ENCODE results near the gene MED1. TPM values are rescaled to one million over a fixed set of nuclear protein-coding genes. Genes with fewer than 3 reads are reported as not detected.
"Not testable (repeated sequence)": the region's sequence is repeated elsewhere in the genome, so short reads cannot be mapped to it uniquely, and the experiment has no call there.

Gene MED1
- total RNA-seq, 6 experiments from 2014 or later, result 9.7 to 14.1 (median 13.2) TPM

- Histone ChIP-seq H3K36me3 (no peaks in the 10 kb centered on the region), H3K9me3 (no peaks in the 10 kb centered on the region), H3K27ac (no peak overlapping the region), H3K4me1 (no peaks in the 10 kb centered on the region), H3K27me3 (no peaks in the 10 kb centered on the region), H3K4me3 (no peak overlapping the region)
- WGBS (ENCODE audit: insufficient coverage, low coverage, low lambda C conversion rate, missing lambda C conversion rate), result 78% methylated on average over 2 of the region's 2 CpGs
- DNase-seq (no peak), ATAC-seq (no peak)
- intact Hi-C loops (cut with DNase I), result no loop called here
- TF ChIP-seq CTCF (IDR thresholded peaks at IDR 0.05), result no peak
- no peak for TF ChIP-seq POLR2A (IDR thresholded peaks at IDR 0.05)
Measured at GRCh38 chr17:39380144-39380543, 70.9 kb downstream of the MED1 start.

GRCh38 chr17:39376434-39376833 is 74.6 kb downstream of the MED1 start:
- Histone ChIP-seq H3K4me1 (no peaks in the 10 kb centered on the region), H3K9me3 (no peaks in the 10 kb centered on the region), H3K27me3 (no peaks in the 10 kb centered on the region), H3K36me3 (no peaks in the 10 kb centered on the region), H3K4me3 (no peak overlapping the region), H3K27ac (no peak overlapping the region)
- DNase-seq (no peak), ATAC-seq (no peak)
- no CpG with 5 or more reads among the region's 2 CpGs for WGBS (ENCODE audit: insufficient coverage, low coverage, low lambda C conversion rate, missing lambda C conversion rate)
- intact Hi-C loops (cut with DNase I), result no loop called here
- TF ChIP-seq POLR2A (IDR thresholded peaks at IDR 0.05) (no peak), CTCF (IDR thresholded peaks at IDR 0.05) (no peak)

- H3K4me3 ChIP-seq; ATAC-seq; H3K27ac ChIP-seq; intact Hi-C loops (cut with DNase I); DNase-seq; H3K36me3 ChIP-seq; H3K9me3 ChIP-seq; H3K27me3 ChIP-seq: not testable (repeated sequence)
- 91% methylated on average over 4 of the region's 4 CpGs for WGBS (ENCODE audit: insufficient coverage, low coverage, low lambda C conversion rate, missing lambda C conversion rate)
- peaks cover 0 to 10% (median 0%) of the 10 kb centered on the region in 4 donors for H3K4me1 ChIP-seq
Measured at GRCh38 chr17:39367805-39368204, 83.3 kb downstream of the MED1 start.

GRCh38 chr17:39365872-39366271 is 85.2 kb downstream of the MED1 start:
- 69% methylated on average over 5 of the region's 5 CpGs for WGBS (ENCODE audit: insufficient coverage, low coverage, low lambda C conversion rate, missing lambda C conversion rate)
- Histone ChIP-seq H3K36me3 (no peaks in the 10 kb centered on the region), H3K27ac (no peak overlapping the region), H3K4me3 (no peak overlapping the region), H3K9me3 (no peaks in the 10 kb centered on the region), H3K27me3 (no peaks in the 10 kb centered on the region), H3K4me1 (peaks cover 0 to 14% (median 0%) of the 10 kb centered on the region in 4 donors)
- intact Hi-C loops (cut with DNase I), result no loop called here
- ATAC-seq (no peak), DNase-seq (no peak)
- TF ChIP-seq POLR2A (IDR thresholded peaks at IDR 0.05) (no peak), CTCF (IDR thresholded peaks at IDR 0.05) (no peak)

- ATAC-seq (peak in 2 of 4 donors; percentile 9 to 40), DNase-seq (no peak)
- 63% methylated on average over 4 of the region's 4 CpGs for WGBS (ENCODE audit: insufficient coverage, low coverage, low lambda C conversion rate, missing lambda C conversion rate)
- Histone ChIP-seq H3K4me3 (no peak overlapping the region), H3K27me3 (no peaks in the 10 kb centered on the region), H3K9me3 (no peaks in the 10 kb centered on the region), H3K4me1 (peaks cover 0 to 20% (median 3%) of the 10 kb centered on the region in 4 donors), H3K27ac (no peak overlapping the region), H3K36me3 (no peaks in the 10 kb centered on the region)
- TF ChIP-seq CTCF (IDR thresholded peaks at IDR 0.05), result no peak
- no peak for TF ChIP-seq POLR2A (IDR thresholded peaks at IDR 0.05)
- intact Hi-C loops (cut with DNase I), result no loop called here
Measured at GRCh38 chr17:39365242-39365641, 85.8 kb downstream of the MED1 start.

Data from right lobe of liver (tissue), 6 donors.